ENCODE measurements around the gene GSE1. TPM values are rescaled to one million over a fixed set of nuclear protein-coding genes. Genes with fewer than 3 reads are reported as not detected.
A peak's percentile ranks its signal among the peaks of the same experiment; 100 is the strongest.

Gene GSE1
- total and polyA plus RNA-seq, 5 experiments from 2014 or later: 1.5 to 56.2 (median 2.9) TPM

DNA sequence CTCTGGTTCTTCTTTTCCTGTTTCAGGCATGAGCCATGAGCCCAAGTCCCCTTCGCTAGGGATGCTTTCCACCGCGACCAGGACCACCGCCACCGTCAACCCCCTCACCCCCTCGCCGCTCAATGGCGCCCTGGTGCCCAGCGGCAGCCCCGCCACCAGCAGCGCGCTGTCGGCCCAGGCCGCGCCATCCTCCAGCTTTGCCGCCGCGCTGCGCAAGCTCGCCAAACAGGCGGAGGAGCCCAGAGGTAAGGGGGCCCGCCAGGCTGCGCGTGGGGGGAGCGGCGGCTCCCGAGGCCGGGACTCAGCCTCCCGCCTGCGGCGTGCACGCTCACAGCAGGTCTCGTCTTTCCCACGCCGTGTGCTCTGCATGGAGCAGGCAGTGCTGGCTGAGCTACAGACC, 20.8 kb downstream of the GSE1 start:
- Mint-ChIP-seq H3K4me3 (no peak overlapping the region), H3K4me1 (peaks cover 4 to 32% (median 15%) of the 10 kb centered on the region in 4 donors), H3K9me3 (peaks cover 0 to 6% (median 0%) of the 10 kb centered on the region in 9 donors), H3K36me3 (peaks cover 0 to 11% (median 9%) of the 10 kb centered on the region in 3 donors), H3K27ac (no peak overlapping the region), H3K27me3 (no peaks in the 10 kb centered on the region)
- POLR2A ChIA-PET: no interaction called here
- no peak for ATAC-seq
- no peak for DNase-seq

DNA sequence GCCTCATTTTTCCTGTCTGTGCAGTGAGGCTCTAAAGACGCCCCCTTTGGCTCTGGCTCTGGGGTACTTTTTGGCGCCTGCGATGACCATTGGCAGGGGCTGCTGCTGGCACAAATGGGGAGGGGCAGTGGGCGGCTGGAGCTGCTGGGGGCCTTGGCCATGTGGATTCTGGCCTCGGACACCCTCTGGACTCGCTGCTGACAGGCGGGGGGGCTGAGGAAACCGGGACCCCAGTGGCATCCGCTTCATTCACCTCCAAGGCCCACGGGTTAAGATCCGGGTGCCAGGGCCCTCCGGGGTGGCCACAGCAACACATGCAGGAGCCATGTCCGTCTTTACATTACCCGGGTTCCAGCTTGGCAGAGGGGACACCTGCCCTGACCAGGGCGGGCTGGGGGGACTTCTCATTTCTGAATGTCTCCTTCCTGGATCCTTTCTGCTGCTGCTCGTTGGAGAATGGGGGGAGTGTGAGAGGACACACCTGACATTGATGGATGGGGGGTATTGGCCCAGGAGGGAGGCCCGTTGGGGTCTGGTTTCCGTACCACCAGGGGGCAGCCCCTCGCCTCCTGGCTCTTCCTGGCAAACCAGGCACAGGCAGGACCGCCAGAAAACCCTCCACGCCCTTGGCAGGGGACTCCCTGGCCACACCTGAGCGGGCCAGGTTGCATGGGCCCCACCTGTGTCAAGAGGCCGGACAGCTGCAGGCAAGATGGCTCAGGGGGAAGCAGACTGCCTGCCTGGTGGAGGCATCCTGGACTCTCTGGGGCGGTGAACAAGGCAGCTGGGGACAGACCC, 21.8 kb downstream of the GSE1 start:
- peaks cover 0 to 6% (median 3%) of the 10 kb centered on the region in 3 donors for H3K36me3 Mint-ChIP-seq
- no peak for DNase-seq
- H3K4me3 Mint-ChIP-seq: no peak overlapping the region
- H3K9me3 Mint-ChIP-seq: peaks cover 0 to under 1% (median 0%) of the 10 kb centered on the region in 9 donors
- POLR2A ChIA-PET: interaction anchor here (0.5 to 1.4 kb wide), 2 partner anchors 19 to 298 kb away, joined by 3 to 6 read pairs; no protein-coding TSS in a partner anchor
- H3K27me3 Mint-ChIP-seq: no peaks in the 10 kb centered on the region
- peak overlapping the region in 2 of 10 donors; percentile 62 to 87 for H3K27ac Mint-ChIP-seq
- peaks cover 1 to 29% (median 13%) of the 10 kb centered on the region in 4 donors for H3K4me1 Mint-ChIP-seq
- no peak for ATAC-seq

DNA sequence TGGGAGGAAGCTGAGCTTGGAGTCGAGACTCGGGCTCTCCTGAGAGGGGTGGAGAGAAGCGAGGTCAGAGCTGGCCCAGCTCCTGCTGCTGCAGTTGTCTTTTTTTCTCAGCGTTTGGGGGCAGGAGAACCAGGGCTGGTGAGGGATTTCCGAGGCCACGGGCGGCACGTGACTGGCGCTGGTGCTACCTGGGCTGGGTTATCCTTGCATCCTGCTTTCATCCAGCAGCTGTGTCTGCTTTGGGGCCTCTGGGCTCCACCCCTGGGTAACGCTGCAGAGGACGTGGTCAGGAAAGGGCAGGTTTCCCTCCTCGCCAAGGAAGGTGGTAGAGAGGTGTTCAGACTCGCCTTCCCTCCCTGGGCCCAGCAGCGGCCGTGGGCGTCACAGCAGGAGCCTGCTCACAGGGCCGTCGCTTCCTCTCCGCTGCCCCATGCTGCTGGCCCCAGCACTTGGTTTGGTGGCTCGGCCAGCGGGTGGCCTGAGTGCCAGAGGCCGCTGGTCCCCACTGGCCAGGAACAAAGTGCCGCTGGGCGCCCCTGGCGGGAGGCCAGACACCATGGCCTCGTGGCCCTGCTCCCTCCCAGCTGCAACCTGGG, 22.5 kb downstream of the GSE1 start:
- ATAC-seq (no peak), DNase-seq (no peak)
- peak overlapping the region in 1 of 10 donors; percentile 62 for H3K27ac Mint-ChIP-seq
- H3K27me3 Mint-ChIP-seq: no peaks in the 10 kb centered on the region
- peaks cover 1 to 25% (median 9%) of the 10 kb centered on the region in 4 donors for H3K4me1 Mint-ChIP-seq
- POLR2A ChIA-PET: interaction anchor here (1.4 kb wide), 1 partner anchor 19 kb away, joined by 6 read pairs; no protein-coding TSS in a partner anchor
- H3K36me3 Mint-ChIP-seq: peaks cover 0 to 6% (median 0%) of the 10 kb centered on the region in 3 donors
- no peak overlapping the region for H3K4me3 Mint-ChIP-seq
- H3K9me3 Mint-ChIP-seq: no peaks in the 10 kb centered on the region

DNA sequence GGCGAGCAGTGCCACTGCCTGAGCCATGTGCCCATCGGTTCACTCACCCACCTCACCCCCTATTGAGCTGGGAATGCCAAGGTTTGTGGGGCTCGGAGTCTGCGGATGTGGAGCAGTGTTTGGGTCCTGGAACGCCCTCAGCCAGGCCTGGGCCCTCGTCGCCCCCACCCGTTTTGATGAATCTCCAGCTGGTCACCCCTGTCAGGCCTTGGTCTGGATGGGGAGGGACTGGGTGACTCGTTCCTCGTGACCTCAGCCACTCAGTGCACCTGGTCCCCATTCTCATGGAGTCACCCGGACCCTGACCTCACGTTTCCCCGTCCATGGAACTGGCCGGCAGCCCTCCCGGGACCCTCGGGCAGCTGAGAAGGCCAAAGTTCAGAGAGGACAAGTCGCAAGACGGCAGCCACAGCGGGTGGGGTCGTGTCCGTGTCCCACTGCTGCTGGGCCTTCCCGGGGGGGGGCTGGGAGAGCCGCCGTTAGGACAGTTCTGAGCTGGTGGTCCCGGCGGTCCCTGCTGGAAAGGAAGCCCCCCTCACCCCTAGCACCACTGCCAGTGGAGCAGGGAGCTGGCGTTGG, 23.2 kb downstream of the GSE1 start:
- H3K27me3 Mint-ChIP-seq: no peaks in the 10 kb centered on the region
- DNase-seq (no peak), ATAC-seq (no peak)
- H3K27ac Mint-ChIP-seq: no peak overlapping the region
- peaks cover 0 to 24% (median 7%) of the 10 kb centered on the region in 4 donors for H3K4me1 Mint-ChIP-seq
- POLR2A ChIA-PET: interaction anchor here (1.4 kb wide), 1 partner anchor 20 kb away, joined by 6 read pairs; no protein-coding TSS in a partner anchor
- H3K9me3 Mint-ChIP-seq: no peaks in the 10 kb centered on the region
- H3K36me3 Mint-ChIP-seq: peaks cover 0 to 9% (median 0%) of the 10 kb centered on the region in 3 donors
- H3K4me3 Mint-ChIP-seq: no peak overlapping the region

DNA sequence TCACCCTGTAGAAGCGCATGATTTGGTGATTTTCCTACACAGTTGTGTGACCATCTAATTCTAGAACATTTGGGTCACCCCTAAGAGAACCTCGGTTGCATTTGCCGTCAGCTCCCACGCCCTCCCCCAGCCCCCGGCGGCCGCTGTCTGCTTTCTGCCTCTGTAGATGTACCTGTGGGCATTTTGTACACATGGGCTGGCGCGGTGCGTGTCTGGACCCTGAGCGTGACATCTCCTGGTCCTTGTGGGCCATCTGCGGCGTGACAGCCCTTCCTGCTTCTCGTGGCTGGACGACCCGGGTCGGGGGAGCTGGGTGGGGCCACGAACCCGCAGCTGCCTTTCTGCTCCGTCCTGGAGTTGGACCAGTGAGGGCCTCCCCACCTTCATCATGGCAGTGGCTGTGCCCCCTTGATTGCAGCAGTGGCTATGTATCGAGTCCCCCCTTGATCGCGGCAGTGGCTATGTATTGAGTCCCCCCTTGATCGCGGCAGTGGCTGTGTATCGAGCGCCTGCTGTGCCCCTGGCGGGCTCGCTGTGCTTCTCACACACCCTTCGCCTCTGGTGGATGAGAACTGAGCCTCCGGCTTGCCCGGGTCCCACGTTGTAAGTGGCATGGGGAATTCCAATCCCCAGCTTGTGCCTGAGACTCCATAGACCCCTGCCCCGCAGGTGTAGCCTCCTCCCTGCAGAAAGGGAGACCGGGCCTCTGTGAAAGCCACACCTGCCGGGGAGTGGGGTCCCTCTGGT, 24.1 kb downstream of the GSE1 start:
- DNase-seq: no peak
- Mint-ChIP-seq H3K4me3 (no peak overlapping the region), H3K27ac (peak overlapping the region in 1 of 10 donors; percentile 71), H3K4me1 (peaks cover 0 to 23% (median 7%) of the 10 kb centered on the region in 4 donors), H3K9me3 (no peaks in the 10 kb centered on the region), H3K36me3 (peaks cover 0 to 9% (median 0%) of the 10 kb centered on the region in 3 donors), H3K27me3 (no peaks in the 10 kb centered on the region)
- no peak for ATAC-seq
- POLR2A ChIA-PET: no interaction called here

DNA sequence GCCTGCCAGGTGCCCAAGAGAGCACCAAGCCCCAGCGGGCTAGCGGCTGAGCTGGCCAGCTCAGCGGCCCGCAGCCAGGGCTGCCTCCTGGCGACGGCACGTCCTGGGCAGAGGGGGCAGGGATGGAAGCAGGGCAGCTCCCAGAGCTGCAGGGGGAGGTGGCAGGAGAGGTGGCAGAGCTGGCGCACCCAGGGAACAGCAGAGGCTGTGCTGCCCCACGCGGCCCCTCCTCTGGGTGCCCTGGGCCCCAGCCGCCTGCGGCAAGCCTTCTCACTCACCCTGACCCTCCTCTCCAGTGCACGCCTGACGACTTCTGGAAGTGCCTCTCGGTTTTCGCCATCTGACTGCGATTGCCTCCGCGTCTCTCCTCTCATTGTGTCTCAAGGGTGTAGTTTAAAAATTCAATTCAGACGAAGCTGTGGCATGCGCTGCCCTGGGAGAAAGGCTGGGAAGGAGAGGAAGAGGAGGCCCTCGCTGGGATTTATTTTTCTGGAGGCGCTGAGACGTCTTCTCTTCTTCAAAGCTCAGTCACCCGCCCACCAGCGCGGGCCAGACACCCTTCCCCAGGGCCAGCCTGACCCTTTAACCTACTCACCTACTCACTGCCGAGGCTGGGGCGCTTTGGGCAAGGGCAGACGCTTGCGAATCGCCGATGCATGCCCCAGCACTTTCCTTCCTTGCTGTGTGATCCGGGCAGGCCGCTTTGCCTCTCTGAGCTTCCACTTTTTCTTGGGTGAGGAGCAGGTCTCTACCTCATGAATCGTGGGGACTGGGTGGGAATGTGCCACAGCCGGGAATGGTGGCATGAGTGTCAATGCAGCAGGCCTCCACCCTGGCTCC, 24.9 kb downstream of the GSE1 start:
- H3K36me3 Mint-ChIP-seq: peaks cover 0 to 9% (median 0%) of the 10 kb centered on the region in 3 donors
- no peaks in the 10 kb centered on the region for H3K9me3 Mint-ChIP-seq
- peaks cover 5 to 25% (median 9%) of the 10 kb centered on the region in 4 donors for H3K4me1 Mint-ChIP-seq
- H3K4me3 Mint-ChIP-seq: no peak overlapping the region
- DNase-seq (no peak), ATAC-seq (no peak)
- H3K27me3 Mint-ChIP-seq: no peaks in the 10 kb centered on the region
- POLR2A ChIA-PET: interaction anchor here (0.9 kb wide), 1 partner anchor 25 kb away, joined by 3 read pairs; the partner anchor contains the start of gene GSE1
- H3K27ac Mint-ChIP-seq: peak overlapping the region in 1 of 10 donors; percentile 22

DNA sequence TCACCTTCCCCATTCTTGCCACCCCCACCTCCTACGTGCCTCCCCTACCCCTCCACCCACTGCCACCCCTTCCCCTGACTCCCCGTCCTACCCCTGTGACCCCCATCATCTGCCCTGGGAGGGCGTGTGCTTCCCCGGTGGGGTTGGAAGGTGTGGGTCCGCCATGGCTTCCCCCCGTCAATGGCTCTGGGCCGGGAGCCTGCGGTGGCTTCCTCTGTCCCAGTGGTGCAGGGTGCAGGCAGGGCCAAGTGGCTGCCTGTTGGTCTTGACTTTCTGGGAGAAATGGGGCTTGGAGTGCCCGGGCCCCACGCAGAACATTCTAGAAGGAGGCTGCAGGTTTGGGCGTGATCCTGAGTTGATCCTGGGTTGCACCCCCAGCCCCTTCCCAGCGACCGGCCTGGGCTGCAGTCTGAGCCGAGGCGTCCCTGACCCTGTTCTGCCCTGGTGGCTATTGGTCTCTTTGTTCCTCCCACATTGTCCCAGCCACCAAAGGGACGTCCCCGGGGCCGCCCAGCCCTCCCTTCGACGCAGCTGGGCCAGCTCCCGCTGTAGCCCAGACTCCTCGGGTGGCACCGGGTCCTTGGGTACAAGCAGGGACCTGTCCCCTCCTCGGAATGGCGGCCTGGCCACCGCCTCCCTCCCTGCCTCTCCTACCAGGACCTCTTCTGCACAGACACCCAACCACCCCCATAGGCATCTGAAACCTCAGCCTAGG, 25.7 kb downstream of the GSE1 start:
- H3K27ac Mint-ChIP-seq: peak overlapping the region in 2 of 10 donors; percentile 22 to 33
- H3K9me3 Mint-ChIP-seq: no peaks in the 10 kb centered on the region
- peak overlapping the region in 1 of 10 donors; percentile 26 for H3K4me3 Mint-ChIP-seq
- H3K4me1 Mint-ChIP-seq: peaks cover 7 to 30% (median 10%) of the 10 kb centered on the region in 4 donors
- no peaks in the 10 kb centered on the region for H3K27me3 Mint-ChIP-seq
- DNase-seq (no peak), ATAC-seq (no peak)
- H3K36me3 Mint-ChIP-seq: peaks cover 0 to 9% (median 0%) of the 10 kb centered on the region in 3 donors
- POLR2A ChIA-PET: interaction anchor here (0.9 kb wide), 1 partner anchor 26 kb away, joined by 3 read pairs; the partner anchor contains the start of gene GSE1

DNA sequence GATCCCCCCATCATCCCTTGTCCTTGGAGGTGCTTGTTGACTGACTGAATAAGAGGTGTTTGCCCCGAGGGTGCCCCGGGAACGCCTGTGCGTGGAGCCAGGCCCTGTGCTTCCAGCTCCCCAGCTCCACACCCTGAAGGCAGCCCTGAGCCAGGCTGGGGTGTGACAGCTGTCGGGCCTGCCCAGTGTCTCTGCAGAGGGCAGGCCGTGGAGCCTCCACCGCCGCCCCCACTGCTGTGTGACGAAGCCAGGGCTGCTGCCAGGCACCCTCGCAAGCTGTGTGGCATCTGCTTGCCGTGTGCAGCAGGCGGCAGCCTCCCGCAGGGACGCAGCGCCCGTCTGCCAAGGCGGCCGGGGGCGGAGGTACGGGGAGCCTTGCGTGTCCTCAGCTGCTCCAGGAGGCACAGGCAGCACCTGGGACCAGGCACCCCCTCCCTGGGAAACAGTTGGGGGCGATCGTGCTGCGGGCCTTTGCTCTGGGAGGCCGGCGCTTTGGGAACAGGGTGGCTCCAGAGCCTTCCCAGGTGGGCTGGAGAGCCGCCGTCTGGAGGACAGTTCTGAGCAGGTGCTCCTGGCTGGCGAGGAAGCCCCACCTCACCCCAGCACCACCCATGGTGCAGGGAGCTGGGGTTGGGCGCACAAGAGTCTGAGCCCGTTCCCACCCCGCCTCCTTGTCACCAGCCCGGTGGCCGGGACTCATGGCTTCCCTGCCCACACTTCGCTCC, 26.6 kb downstream of the GSE1 start:
- DNase-seq (no peak), ATAC-seq (no peak)
- Mint-ChIP-seq H3K9me3 (no peaks in the 10 kb centered on the region), H3K4me3 (peak overlapping the region in 1 of 10 donors; percentile 26), H3K4me1 (peaks cover 15 to 36% (median 16%) of the 10 kb centered on the region in 4 donors), H3K27me3 (no peaks in the 10 kb centered on the region), H3K36me3 (peaks cover 0 to 13% (median 0%) of the 10 kb centered on the region in 3 donors), H3K27ac (peak overlapping the region in 1 of 10 donors; percentile 22)
- POLR2A ChIA-PET: no interaction called here

DNA sequence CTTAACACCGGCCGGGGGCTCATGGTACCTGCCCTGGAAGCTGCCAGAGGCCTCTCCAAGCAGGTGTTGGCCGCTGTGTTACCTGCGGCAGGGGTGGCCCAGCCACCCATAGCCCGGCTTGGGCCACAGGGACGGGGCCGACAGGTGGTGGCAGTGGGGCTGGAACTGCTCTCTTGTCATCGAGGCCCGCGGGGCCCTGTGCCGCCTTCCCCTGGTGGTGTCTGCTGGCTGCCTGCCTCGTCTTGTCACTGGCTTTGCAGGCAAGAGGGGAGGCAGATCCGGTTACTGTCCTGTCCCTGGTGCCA, 27.1 kb downstream of the GSE1 start:
- Mint-ChIP-seq H3K9me3 (no peaks in the 10 kb centered on the region), H3K4me3 (no peak overlapping the region), H3K27ac (no peak overlapping the region), H3K4me1 (peaks cover 19 to 40% (median 21%) of the 10 kb centered on the region in 4 donors), H3K36me3 (peaks cover 0 to 15% (median 0%) of the 10 kb centered on the region in 3 donors), H3K27me3 (no peaks in the 10 kb centered on the region)
- POLR2A ChIA-PET: no interaction called here
- ATAC-seq (no peak), DNase-seq (no peak)

DNA sequence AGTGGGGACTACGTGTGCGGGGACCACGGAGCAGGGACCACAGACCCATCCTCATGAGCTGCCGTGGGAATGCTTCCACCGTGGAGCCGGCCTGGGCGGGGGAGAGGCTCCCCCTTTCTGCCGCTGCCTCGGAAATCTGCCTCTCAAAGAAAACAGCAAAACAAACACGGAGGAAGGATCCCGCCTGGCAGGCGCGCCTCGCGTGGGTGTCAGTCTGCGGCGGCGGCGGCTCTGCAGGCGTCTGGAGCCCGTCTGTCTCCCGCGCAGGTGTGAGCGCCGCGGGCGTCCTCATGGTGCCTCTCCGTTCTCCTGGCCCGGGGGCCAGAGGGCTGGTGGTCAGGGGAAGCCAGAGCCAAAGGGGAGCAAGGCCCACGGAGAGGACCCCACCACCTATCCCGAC, 27.5 kb downstream of the GSE1 start:
- Mint-ChIP-seq H3K36me3 (peaks cover 0 to 15% (median 0%) of the 10 kb centered on the region in 3 donors), H3K27ac (no peak overlapping the region), H3K4me3 (no peak overlapping the region), H3K9me3 (no peaks in the 10 kb centered on the region), H3K27me3 (no peaks in the 10 kb centered on the region), H3K4me1 (peaks cover 19 to 41% (median 23%) of the 10 kb centered on the region in 4 donors)
- POLR2A ChIA-PET: no interaction called here
- ATAC-seq (no peak), DNase-seq (no peak)

DNA sequence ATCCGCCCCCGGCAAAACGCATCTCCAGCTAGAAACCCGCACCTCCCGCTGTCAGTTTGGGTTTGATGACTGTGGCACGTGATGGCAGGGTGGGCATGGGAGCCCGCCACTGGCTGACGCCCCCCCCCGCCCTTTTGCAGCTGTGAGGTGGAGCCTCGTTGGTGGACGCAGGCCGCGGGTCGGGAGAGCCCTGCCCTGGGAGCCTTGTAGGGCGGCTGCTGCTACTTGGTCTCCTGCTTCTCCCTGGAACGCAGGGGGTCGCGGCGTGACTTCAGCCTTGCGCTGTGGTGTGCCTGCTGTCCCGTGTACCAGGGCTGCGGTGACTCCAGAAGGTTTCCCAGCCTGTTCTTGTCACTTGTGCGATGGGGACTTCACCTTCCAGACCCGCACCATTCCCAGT, 28.2 kb downstream of the GSE1 start:
- POLR2A ChIA-PET: no interaction called here
- H3K36me3 Mint-ChIP-seq: peaks cover 0 to 15% (median 0%) of the 10 kb centered on the region in 3 donors
- H3K27me3 Mint-ChIP-seq: no peaks in the 10 kb centered on the region
- no peak overlapping the region for H3K4me3 Mint-ChIP-seq
- H3K9me3 Mint-ChIP-seq: no peaks in the 10 kb centered on the region
- no peak overlapping the region for H3K27ac Mint-ChIP-seq
- DNase-seq: no peak
- peaks cover 21 to 44% (median 28%) of the 10 kb centered on the region in 4 donors for H3K4me1 Mint-ChIP-seq
- ATAC-seq: no peak

All from naive thymus-derived CD8-positive, alpha-beta T cell (primary cell).